IPS-18a (cell line): ENCODE measurements around the gene ITGBL1.

Experiments used
- H3K27ac ChIP-seq: one replicate; pipeline ENCODE4 v1.5.1; 2013; ENCODE audit warnings: low read length
- H3K27me3 ChIP-seq: one replicate; pipeline ENCODE4 v1.6.1; 2013; ENCODE audit warnings: mild to moderate bottlenecking, low read length; ENCODE audit not compliant: control insufficient read depth, insufficient read depth
- H3K36me3 ChIP-seq: one replicate; pipeline ENCODE4 v1.6.1; 2013; ENCODE audit warnings: low read depth, low read length; ENCODE audit not compliant: control insufficient read depth
- H3K4me1 ChIP-seq: one replicate; pipeline ENCODE4 v1.6.1; 2013; ENCODE audit warnings: low read depth, low read length; ENCODE audit not compliant: control insufficient read depth
- H3K4me3 ChIP-seq: one replicate; pipeline ENCODE4 v1.5.1; 2013; ENCODE audit warnings: low read length
- H3K9ac ChIP-seq: one replicate; pipeline ENCODE4 v1.6.1; 2013; ENCODE audit warnings: mild to moderate bottlenecking, low read length, moderate library complexity
- H3K9me3 ChIP-seq: one replicate; pipeline ENCODE4 v1.6.1; 2013; ENCODE audit warnings: low read depth, low read length; ENCODE audit not compliant: control insufficient read depth

ITGBL1 gene

DNA sequence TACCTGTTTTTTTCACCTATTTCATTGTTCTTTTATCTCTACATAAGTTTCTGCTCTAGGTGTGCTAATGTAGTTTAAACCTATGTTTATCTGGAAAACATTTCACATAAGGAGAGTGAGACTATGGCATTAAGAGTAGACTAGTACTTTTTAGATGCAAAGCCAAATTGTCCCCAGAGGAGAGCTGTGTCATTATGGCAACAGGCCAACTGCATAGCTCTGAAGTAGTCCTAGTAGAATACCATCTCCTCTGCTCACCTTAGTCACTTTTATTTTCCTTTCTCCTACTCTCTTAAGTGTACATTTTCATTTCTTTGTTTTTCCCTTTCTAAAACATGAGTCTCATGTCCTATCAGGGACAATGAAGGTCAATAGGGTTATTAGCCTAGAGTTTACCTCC is 123.1 kb downstream of the ITGBL1 start:
- no peak overlapping the region for H3K4me3 ChIP-seq

DNA sequence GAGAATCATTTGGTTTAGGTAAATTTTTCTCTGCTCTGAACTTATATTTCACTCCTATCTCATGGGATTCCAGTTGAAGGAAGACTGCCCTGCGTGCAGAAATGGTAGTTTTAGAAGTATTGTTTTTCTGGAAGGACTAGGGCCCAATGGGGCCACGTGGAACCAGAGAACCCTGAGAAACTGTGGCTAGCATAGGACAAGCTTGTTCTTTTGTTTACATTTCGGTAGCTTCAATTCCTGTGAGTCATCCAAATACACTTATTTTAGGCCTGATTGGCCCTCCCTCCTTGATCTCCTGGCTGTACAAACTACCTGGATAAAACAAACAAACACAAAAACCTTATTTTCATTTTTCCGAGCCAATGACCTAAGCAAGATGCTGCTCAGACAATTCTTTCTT is 124.0 kb downstream of the ITGBL1 start:
- H3K4me3 ChIP-seq, result no peak overlapping the region
- no peak overlapping the region for H3K9ac ChIP-seq
- H3K27me3 ChIP-seq, result no peaks in the 10 kb centered on the region
- no peak overlapping the region for H3K27ac ChIP-seq
- no peaks in the 10 kb centered on the region for H3K36me3 ChIP-seq
- no peaks in the 10 kb centered on the region for H3K4me1 ChIP-seq
- no peaks in the 10 kb centered on the region for H3K9me3 ChIP-seq

More for the DNA sequence above, 123.1 kb downstream of the ITGBL1 start:
- Histone ChIP-seq H3K36me3 (no peaks in the 10 kb centered on the region), H3K9ac (no peak overlapping the region), H3K4me1 (no peaks in the 10 kb centered on the region), H3K27me3 (no peaks in the 10 kb centered on the region), H3K27ac (no peak overlapping the region), H3K9me3 (no peaks in the 10 kb centered on the region)

DNA sequence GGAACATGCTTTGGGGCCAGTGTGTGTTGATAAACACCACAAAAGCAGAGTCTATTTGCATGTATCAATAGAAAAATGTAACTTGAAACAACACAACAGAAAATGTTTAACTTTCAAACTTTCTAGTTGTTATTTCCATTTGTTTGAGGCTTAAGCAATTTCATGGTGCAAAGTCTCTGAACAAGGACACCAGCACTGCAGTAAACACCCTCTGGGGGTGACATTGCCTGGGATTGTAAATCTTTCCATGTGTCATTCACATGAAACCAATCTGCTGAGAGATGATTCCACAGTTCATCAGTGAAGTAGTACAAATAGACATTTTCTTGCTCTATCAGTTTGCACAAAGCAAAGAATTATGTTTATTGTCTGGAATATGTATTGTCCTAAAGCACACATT is 124.5 kb downstream of the ITGBL1 start:
- no peak overlapping the region for H3K4me3 ChIP-seq
- no peak overlapping the region for H3K9ac ChIP-seq
- no peaks in the 10 kb centered on the region for H3K36me3 ChIP-seq
- no peak overlapping the region for H3K27ac ChIP-seq
- H3K27me3 ChIP-seq, result no peaks in the 10 kb centered on the region
- no peaks in the 10 kb centered on the region for H3K4me1 ChIP-seq
- no peaks in the 10 kb centered on the region for H3K9me3 ChIP-seq

DNA sequence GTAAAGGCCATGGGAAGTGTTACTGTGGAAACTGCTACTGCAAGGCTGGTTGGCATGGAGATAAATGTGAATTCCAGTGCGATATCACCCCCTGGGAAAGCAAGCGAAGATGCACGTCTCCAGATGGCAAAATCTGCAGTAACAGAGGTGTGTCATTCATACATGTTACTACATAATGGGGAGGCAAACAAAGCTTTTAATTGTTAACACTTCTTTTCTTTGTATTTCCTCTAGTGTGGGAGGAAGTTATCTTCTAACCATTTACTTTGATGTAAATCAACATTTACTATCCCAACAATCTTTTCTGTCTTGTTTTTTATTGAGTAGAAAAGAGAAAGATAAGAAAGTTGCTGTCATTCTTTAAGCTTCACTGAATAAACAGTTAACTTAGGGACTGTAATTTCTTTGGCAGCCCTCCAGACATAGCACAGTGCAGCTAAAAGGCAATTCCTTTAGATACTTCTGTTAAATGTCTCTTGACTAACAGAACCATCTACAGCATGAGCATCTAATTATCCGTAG is 126.9 kb downstream of the ITGBL1 start:
- no peaks in the 10 kb centered on the region for H3K4me1 ChIP-seq
- no peak overlapping the region for H3K27ac ChIP-seq
- no peaks in the 10 kb centered on the region for H3K9me3 ChIP-seq
- no peaks in the 10 kb centered on the region for H3K36me3 ChIP-seq
- no peak overlapping the region for H3K9ac ChIP-seq
- no peaks in the 10 kb centered on the region for H3K27me3 ChIP-seq
- no peak overlapping the region for H3K4me3 ChIP-seq

DNA sequence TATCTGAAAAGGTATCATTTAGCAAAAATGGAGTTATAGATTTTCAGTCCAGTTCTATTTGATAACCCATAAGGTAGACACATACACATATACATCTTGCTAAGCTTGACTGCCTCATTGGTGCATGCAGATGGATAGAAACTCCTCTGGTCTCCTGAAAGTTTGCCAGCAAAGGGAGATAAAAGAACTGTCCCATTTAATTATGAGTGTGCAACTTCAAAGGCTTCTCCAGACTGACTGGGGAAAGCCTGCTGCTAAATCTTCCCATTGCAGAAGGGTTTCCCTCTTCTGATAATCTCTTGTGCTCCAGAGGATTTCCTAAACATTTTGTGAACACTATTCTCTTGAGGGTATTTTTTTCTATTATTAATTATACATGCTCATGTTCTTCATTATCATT is 131.9 kb downstream of the ITGBL1 start:
- H3K9ac ChIP-seq, result no peak overlapping the region
- H3K4me1 ChIP-seq, result no peaks in the 10 kb centered on the region
- no peaks in the 10 kb centered on the region for H3K27me3 ChIP-seq
- no peaks in the 10 kb centered on the region for H3K9me3 ChIP-seq
- H3K36me3 ChIP-seq, result no peaks in the 10 kb centered on the region
- H3K4me3 ChIP-seq, result no peak overlapping the region
- H3K27ac ChIP-seq, result no peak overlapping the region

DNA sequence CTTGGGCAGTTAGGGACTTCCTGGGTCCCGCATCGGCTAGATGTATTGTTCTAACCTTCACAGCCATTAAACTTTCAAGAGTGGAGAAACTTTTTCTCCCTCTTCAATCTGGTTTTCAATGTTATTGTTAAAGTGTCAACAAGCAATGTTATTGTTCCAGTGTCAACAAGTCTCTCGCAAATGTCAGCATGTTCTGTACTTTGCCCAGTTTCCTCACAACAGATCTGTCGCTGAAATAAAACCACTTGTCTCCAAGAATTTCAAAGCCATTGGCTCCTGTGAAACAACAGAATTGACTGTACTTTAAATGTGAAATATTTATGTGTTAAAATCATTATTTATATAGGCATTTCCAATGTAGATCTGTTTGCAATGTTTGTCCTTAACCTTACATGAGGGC is 138.0 kb downstream of the ITGBL1 start:
- Histone ChIP-seq H3K4me3 (no peak overlapping the region), H3K4me1 (no peaks in the 10 kb centered on the region), H3K9me3 (no peaks in the 10 kb centered on the region), H3K27me3 (no peaks in the 10 kb centered on the region), H3K9ac (no peak overlapping the region), H3K36me3 (no peaks in the 10 kb centered on the region), H3K27ac (no peak overlapping the region)

DNA sequence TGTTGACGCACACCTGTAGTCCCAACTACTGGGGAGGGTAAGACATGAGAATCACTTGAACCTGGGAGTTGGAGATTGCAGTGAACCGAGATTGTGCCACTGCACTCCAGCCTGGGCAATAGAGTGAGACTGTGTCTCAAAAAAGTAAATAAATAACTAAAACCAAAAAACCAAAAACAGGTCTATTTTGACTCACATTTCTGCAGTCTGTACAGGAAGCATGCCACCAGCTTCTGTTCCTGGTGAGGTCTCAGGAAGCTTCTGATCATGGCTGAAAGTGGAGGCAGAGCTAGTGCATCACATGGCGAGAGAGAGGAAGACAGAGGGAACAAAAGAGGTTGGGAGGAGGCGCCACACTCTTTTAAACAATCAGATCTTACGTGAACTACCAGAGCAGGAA is 142.5 kb downstream of the ITGBL1 start:
- Histone ChIP-seq H3K9me3 (no peaks in the 10 kb centered on the region), H3K36me3 (no peaks in the 10 kb centered on the region), H3K27me3 (no peaks in the 10 kb centered on the region), H3K9ac (no peak overlapping the region), H3K4me3 (no peak overlapping the region), H3K27ac (no peak overlapping the region), H3K4me1 (no peaks in the 10 kb centered on the region)

DNA sequence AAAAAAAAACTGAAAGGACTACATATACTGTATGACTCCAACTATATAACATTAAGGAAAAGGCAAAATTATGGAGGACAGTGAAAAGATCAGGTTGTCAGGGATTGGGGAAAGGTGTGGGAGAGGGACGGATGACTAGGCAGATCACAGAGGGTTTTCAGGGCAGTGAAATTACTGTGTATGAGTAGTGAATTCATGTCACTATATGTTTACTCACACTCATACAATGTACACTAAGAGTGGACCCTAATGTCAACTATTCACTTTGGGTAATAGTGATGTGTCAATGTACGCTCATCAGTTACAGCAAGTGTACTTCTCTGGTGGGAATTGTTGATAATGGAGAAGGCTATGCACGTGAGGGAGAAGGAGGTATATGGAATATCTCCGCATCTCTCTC is 144.3 kb downstream of the ITGBL1 start:
- no peak overlapping the region for H3K4me3 ChIP-seq
- H3K27ac ChIP-seq, result no peak overlapping the region
- no peaks in the 10 kb centered on the region for H3K9me3 ChIP-seq
- H3K27me3 ChIP-seq, result no peaks in the 10 kb centered on the region
- H3K9ac ChIP-seq, result no peak overlapping the region
- no peaks in the 10 kb centered on the region for H3K4me1 ChIP-seq
- H3K36me3 ChIP-seq, result no peaks in the 10 kb centered on the region

DNA sequence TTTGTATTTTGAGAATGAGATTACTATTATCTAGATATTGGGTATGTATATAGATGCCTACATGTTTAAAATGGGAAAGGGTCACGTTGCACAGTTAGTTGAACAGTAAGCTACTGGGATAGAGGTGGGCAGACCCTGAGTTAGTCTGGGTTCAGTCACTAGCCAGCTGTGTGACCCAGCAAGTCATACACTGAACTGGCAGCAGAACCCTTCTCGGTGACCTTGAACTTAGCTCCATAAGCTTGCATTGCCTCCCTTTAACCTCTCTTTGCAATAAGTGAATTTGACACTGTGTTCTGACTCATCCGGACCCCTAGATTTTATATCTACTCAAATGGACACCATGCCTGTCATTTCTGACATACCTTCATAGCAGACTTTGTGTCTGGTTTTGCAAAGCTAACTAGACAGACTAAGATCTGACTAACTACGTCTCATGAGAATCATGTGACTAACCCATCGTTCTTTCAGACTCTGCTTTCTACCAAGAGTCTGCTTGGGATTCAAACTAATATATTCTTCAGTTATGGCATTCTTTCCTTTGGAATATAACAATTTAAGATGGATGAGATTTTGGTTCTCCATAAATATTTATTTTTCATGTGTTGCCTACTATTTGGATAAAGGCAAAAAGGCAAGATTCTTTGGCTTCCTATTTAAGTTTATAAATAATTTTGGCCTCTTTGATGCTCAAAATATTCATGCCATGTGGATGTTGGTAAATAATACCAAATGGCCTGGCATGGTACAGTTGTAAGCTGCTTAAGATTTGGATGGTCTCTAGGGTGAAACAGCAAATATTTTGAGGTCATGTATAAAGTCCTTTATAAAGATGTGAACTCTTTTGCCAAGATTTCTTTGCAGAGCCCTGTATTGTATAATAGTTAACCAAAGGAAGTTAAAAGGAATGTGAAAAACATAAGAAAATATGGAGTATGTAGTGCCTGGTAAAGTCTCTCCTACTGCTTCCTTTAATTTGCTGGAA is 159.3 kb downstream of the ITGBL1 start:
- no peak overlapping the region for H3K4me3 ChIP-seq

DNA sequence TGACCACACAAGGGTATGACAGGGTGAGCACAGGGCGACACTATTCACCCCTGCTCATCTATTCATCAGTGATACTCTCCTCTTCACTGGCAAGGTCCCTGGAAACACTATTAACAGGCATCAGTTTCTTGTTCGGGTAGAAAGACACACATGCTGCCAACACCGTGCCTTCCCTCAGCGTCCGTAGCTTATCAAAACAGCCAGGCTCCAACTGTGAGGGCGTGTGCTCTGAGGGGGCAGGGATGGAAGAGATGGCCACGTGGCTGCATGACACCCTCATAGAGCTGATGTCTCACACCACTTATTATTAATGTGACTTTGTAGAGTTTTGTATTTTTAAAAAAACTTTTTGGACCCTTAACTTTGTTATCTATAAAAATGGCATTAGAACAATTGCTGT is 160.3 kb downstream of the ITGBL1 start:
- Histone ChIP-seq H3K4me3 (no peak overlapping the region), H3K4me1 (no peaks in the 10 kb centered on the region), H3K27me3 (no peaks in the 10 kb centered on the region), H3K9me3 (no peaks in the 10 kb centered on the region), H3K9ac (no peak overlapping the region), H3K36me3 (no peaks in the 10 kb centered on the region), H3K27ac (no peak overlapping the region)

More for the DNA sequence above, 159.3 kb downstream of the ITGBL1 start:
- no peaks in the 10 kb centered on the region for H3K27me3 ChIP-seq
- no peaks in the 10 kb centered on the region for H3K9me3 ChIP-seq
- no peak overlapping the region for H3K9ac ChIP-seq
- H3K36me3 ChIP-seq, result no peaks in the 10 kb centered on the region
- H3K27ac ChIP-seq, result no peak overlapping the region
- H3K4me1 ChIP-seq, result no peaks in the 10 kb centered on the region

DNA sequence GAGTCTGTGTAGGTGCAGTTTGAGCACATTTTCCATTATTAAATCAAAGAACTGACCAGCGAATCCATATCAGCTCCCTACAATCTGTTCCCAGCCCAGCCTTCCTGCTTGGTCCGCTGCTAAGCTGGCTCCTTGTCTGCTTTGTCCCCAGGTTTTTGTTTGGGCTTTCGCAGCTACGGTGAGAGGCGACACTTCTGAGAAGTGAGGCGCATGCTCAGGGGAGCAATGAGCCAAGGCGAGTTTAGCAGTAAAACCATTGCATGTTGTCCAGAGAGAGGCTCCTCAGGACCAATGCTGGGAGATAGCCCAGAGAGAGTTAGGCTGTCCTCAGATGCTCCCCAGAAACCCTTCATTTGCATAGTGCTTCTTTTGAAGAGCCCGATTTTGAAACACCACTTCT is 162.0 kb downstream of the ITGBL1 start:
- Histone ChIP-seq H3K27me3 (no peaks in the 10 kb centered on the region), H3K4me3 (no peak overlapping the region), H3K9me3 (no peaks in the 10 kb centered on the region), H3K9ac (no peak overlapping the region), H3K36me3 (no peaks in the 10 kb centered on the region), H3K27ac (no peak overlapping the region), H3K4me1 (no peaks in the 10 kb centered on the region)
